Kidney epithelial cell (primary cell): ENCODE results near the gene ALOXE3. TPM values are rescaled to one million over a fixed set of nuclear protein-coding genes. Genes with fewer than 3 reads are reported as not detected.

ENCODE experiments used
- DNase-seq: peaks from one replicate; pipeline ENCODE4 v3.0.0-alpha.2; 2010; ENCODE audit warnings: low read depth
- H3K27me3 ChIP-seq: 2 replicates; pipeline ENCODE4 v1.6.0; 2011; ENCODE audit warnings: low read length; ENCODE audit not compliant: control insufficient read depth, insufficient read depth
- H3K36me3 ChIP-seq: 2 replicates; pipeline ENCODE4 v1.5.1; 2011; ENCODE audit warnings: low read length; ENCODE audit not compliant: control insufficient read depth, insufficient read depth
- H3K4me3 ChIP-seq: 2 replicates; pipeline ENCODE4 v1.5.1; 2011; ENCODE audit warnings: low read depth, mild to moderate bottlenecking, control low read depth, low read length
- CTCF ChIP-seq: IDR thresholded peaks from 2 replicates; pipeline ENCODE4 v1.5.1; 2011; ENCODE audit warnings: mild to moderate bottlenecking, moderate library complexity, low read length, control low read depth, inconsistent platforms; ENCODE audit not compliant: insufficient read depth, poor library complexity, severe bottlenecking
- total RNA-seq: library from RNA; depleted of rRNA; stranded (reverse); fragments of >200 nt; gene quantifications from 2 replicates; pipeline ENCODE4 v1.2.3, GENCODE V29; 2015

The ALOXE3 gene
- total RNA-seq, 1 donor from 2014 or later, result 0.75 TPM

- no peak for DNase-seq
- Histone ChIP-seq H3K36me3 (no peaks in the 10 kb centered on the region), H3K4me3 (no peak overlapping the region), H3K27me3 (peaks cover 21% of the 10 kb centered on the region)
- TF ChIP-seq CTCF, result no peak
Observed at GRCh38 chr17:8047769-8048110, 70.6 kb downstream of the ALOXE3 start.

GRCh38 chr17:8046929-8047768 is 71.2 kb downstream of the ALOXE3 start:
- H3K36me3 ChIP-seq, result no peaks in the 10 kb centered on the region
- no peak for DNase-seq
- no peak for TF ChIP-seq CTCF
- no peak overlapping the region for H3K4me3 ChIP-seq
- H3K27me3 ChIP-seq, result peaks cover 21% of the 10 kb centered on the region

GRCh38 chr17:8046306-8046928 is 71.9 kb downstream of the ALOXE3 start:
- no peak for TF ChIP-seq CTCF
- Histone ChIP-seq H3K4me3 (no peak overlapping the region), H3K27me3 (peaks cover 21% of the 10 kb centered on the region), H3K36me3 (no peaks in the 10 kb centered on the region)
- DNase-seq, result no peak

Other genes with a start within 250 kb of the ALOXE3 start
- 36.2 and 42.4 TPM in 2 replicates for gene CHD3, start 229.7 kb downstream of the ALOXE3 start, total RNA-seq
- 1.5 and 3.9 TPM in 2 replicates for gene RNF227, start 202.2 kb downstream of the ALOXE3 start, total RNA-seq
- gene KCNAB3, start 188.7 kb downstream of the ALOXE3 start, total RNA-seq, result 0.29 and 0.62 TPM in 2 replicates
- 45.5 and 51.6 TPM in 2 replicates for gene TRAPPC1, start 186.6 kb downstream of the ALOXE3 start, total RNA-seq
- gene CNTROB, start 186.3 kb downstream of the ALOXE3 start, total RNA-seq, result 19.2 and 20.1 TPM in 2 replicates
- 0.07 TPM in 1 of 2 replicates, not detected in the other for gene GUCY2D, start 115.9 kb downstream of the ALOXE3 start, total RNA-seq
- gene ALOX15B, start 79.5 kb downstream of the ALOXE3 start, total RNA-seq, result 0.29 TPM in 1 of 2 replicates, not detected in the other
- gene ALOX12B, start 30.8 kb downstream of the ALOXE3 start, total RNA-seq, result 0.08 and 1.2 TPM in 2 replicates
- 1.8 TPM in 1 of 2 replicates, not detected in the other for gene HES7, start 5.6 kb upstream of the ALOXE3 start, total RNA-seq
- gene PER1, start 33.9 kb upstream of the ALOXE3 start, total RNA-seq, result 11.0 and 19.4 TPM in 2 replicates
- 7.0 and 8.0 TPM in 2 replicates for gene VAMP2, start 44.4 kb upstream of the ALOXE3 start, total RNA-seq
- 10.0 and 14.7 TPM in 2 replicates for gene TMEM107, start 57.9 kb upstream of the ALOXE3 start, total RNA-seq
- 13.3 and 16.1 TPM in 2 replicates for gene BORCS6, start 71.7 kb upstream of the ALOXE3 start, total RNA-seq
- 11.6 and 21.6 TPM in 2 replicates for gene AURKB, start 92.1 kb upstream of the ALOXE3 start, total RNA-seq
- 7.8 and 14.1 TPM in 2 replicates for gene CTC1, start 129.5 kb upstream of the ALOXE3 start, total RNA-seq
- 33.5 and 34.3 TPM in 2 replicates for gene PFAS, start 130.8 kb upstream of the ALOXE3 start, total RNA-seq
- gene RANGRF, start 170.2 kb upstream of the ALOXE3 start, total RNA-seq, result 27.2 and 30.0 TPM in 2 replicates
- 0.84 and 1.5 TPM in 2 replicates for gene SLC25A35, start 176.9 kb upstream of the ALOXE3 start, total RNA-seq
- gene ARHGEF15, start 191.7 kb upstream of the ALOXE3 start, total RNA-seq, result 0.08 and 0.21 TPM in 2 replicates
- not detected in 2 replicates for gene ODF4, start 221.3 kb upstream of the ALOXE3 start, total RNA-seq